ENCODE measurements around the gene DESI2. TPM values are rescaled to one million over a fixed set of nuclear protein-coding genes. Genes with fewer than 3 reads are reported as not detected.

The DESI2 gene
- total RNA-seq, result 10 to 100 TPM; 33.4 to 47.6 (median 35.4) TPM

GRCh38 chr1:244652623-244653438 lies at the start of gene DESI2:
Gene DESI2, plus strand, starts transcription at chr1:244653126. Its CDS starts 188 bp downstream, at chr1:244653314.
- DNase-seq (ENCODE audit: low spot score) (peak; percentile 96), ATAC-seq (ENCODE audit: low FRiP score) (peak; percentile 99)
- TF ChIP-seq CTCF (IDR thresholded peaks at IDR 0.05), result peak in 1 of 3 donors; percentile 41

- peak in 1 of 3 donors; percentile 5 for TF ChIP-seq CTCF (IDR thresholded peaks at IDR 0.05)
- no peak for ATAC-seq (ENCODE audit: low FRiP score)
- DNase-seq (ENCODE audit: low spot score), result no peak
Observed at GRCh38 chr1:244603498-244603897, 49.4 kb upstream of the DESI2 start.

- ATAC-seq (ENCODE audit: low FRiP score) (no peak), DNase-seq (ENCODE audit: low spot score) (no peak)
- TF ChIP-seq CTCF (IDR thresholded peaks at IDR 0.05), result no peak
Observed at GRCh38 chr1:244605835-244606370, 47.0 kb upstream of the DESI2 start.

- no peak for TF ChIP-seq CTCF (IDR thresholded peaks at IDR 0.05)
- no peak for DNase-seq (ENCODE audit: low spot score)
- ATAC-seq (ENCODE audit: low FRiP score), result no peak
Observed at GRCh38 chr1:244614113-244614836, 38.7 kb upstream of the DESI2 start.

GRCh38 chr1:244614879-244615278 lies 38.0 kb upstream of the DESI2 start:
- no peak for DNase-seq (ENCODE audit: low spot score)
- TF ChIP-seq CTCF (IDR thresholded peaks at IDR 0.05), result no peak
- no peak for ATAC-seq (ENCODE audit: low FRiP score)

- DNase-seq (ENCODE audit: low spot score) (no peak), ATAC-seq (ENCODE audit: low FRiP score) (no peak)
- no peak for TF ChIP-seq CTCF (IDR thresholded peaks at IDR 0.05)
Observed at GRCh38 chr1:244615301-244615700, 37.6 kb upstream of the DESI2 start.

Data from omental fat pad (tissue), 4 donors.